Measurements from ENCODE around the gene RNF214. TPM values are rescaled to one million over a fixed set of nuclear protein-coding genes. Genes with fewer than 3 reads are reported as not detected.

The RNF214 gene
- total and polyA plus RNA-seq, 2 of the 4 experiments (the other 2 are of a cell fraction) = 7.9 to 14.8 TPM

- ChIA-PET CTCF (interaction anchor here (2.0 kb wide), 1 partner anchor 10 kb away, joined by 6 read pairs; no protein-coding TSS in a partner anchor), POLR2A (ENCODE audit: unreplicated experiment) (interaction anchor here (1.2 to 2.0 kb wide), 2 partner anchors 9 to 18 kb away, joined by 6 to 11 read pairs; partner anchors contain the start of gene TAGLN)
- Histone ChIP-seq H2BK5ac (ENCODE audit: low read depth, low read length, poor library complexity, severe bottlenecking) (peak overlapping the region; percentile 99), H2BK15ac (ENCODE audit: low read depth, low read length) (peak overlapping the region; percentile 100), H3K4ac (ENCODE audit: low read depth, low read length) (peak overlapping the region; percentile 99), H3K27ac (ENCODE audit: insufficient read depth, low read length) (peak overlapping the region; percentile 100), H2AK9ac (replicated peaks; ENCODE audit: low read depth, low read length, poor library complexity) (peak overlapping the region; percentile 96), H3K4me1 (ENCODE audit: control insufficient read depth, insufficient read depth, low read length) (peaks cover 40% of the 10 kb centered on the region), H2AK5ac (ENCODE audit: low read depth, low read length) (peak overlapping the region; percentile 100), H3K4me3 (ENCODE audit: insufficient read depth, low read depth, low read length) (no peak overlapping the region), H4K8ac (ENCODE audit: low read depth in 2 of 2, low read length in 2 of 2) (peak overlapping the region; percentile 95 to 99), H4K5ac (ENCODE audit: low read depth, low read length) (peak overlapping the region; percentile 100), H3K36me3 (ENCODE audit: control insufficient read depth, insufficient read depth, low read length) (peaks cover 40% of the 10 kb centered on the region), H3K27me3 (ENCODE audit: control insufficient read depth, insufficient read depth, low read length) (no peaks in the 10 kb centered on the region), H4K20me1 (ENCODE audit: insufficient read depth, low read length) (no peaks in the 10 kb centered on the region), H2BK20ac (ENCODE audit: low read depth, low read length) (peak overlapping the region; percentile 96), H2BK120ac (ENCODE audit: low read depth, low read length) (peak overlapping the region; percentile 97), H3K56ac (ENCODE audit: extremely low read depth, insufficient read depth, low read length) (peak overlapping the region; percentile 98), H3K79me1 (ENCODE audit: low read depth in 1 of 2, low read length in 2 of 2) (peaks cover 18 to 46% of the 10 kb centered on the region in 2 experiments; a peak in 3 of 4 replicates), H3K14ac (replicated peaks; ENCODE audit: low read depth, low read length) (peak overlapping the region; percentile 98), H3K23ac (ENCODE audit: low read depth, low read length) (peak overlapping the region; percentile 98), H3K9me1 (ENCODE audit: insufficient read depth, low read length) (peaks cover 28% of the 10 kb centered on the region), H2AFZ (replicated peaks; ENCODE audit: low read length, poor library complexity) (peak overlapping the region; percentile 54), H3K9me3 (ENCODE audit: control insufficient read depth, insufficient read depth, low read length) (no peaks in the 10 kb centered on the region), H3K18ac (ENCODE audit: low read depth, low read length) (peak overlapping the region; percentile 98), H3K4me2 (ENCODE audit: low read depth, low read length) (peak overlapping the region; percentile 1), H3K9ac (ENCODE audit: low read depth, low read length) (peak overlapping the region; percentile 90), H4K91ac (ENCODE audit: insufficient read depth, low read depth, low read length) (peak overlapping the region; percentile 99)
- in situ Hi-C loops (cut with MboI; ENCODE audit: low sequenced_read_pairs) = no loop called here
- DNase-seq (peak; percentile 88), ATAC-seq (ENCODE audit: low read depth) (peak; percentile 56)
- TF ChIP-seq MAZ (IDR thresholded peaks at IDR 0.05; ENCODE audit: borderline replicate concordance, low read depth, low read length) = no peak
- TF ChIP-seq CHD1 (IDR thresholded peaks at IDR 0.05; ENCODE audit: low read depth, low read length) = no peak
- TF ChIP-seq POLR2A (IDR thresholded peaks at IDR 0.05; ENCODE audit: low read depth, low read length) = peak; percentile 16; the same call in 1 of the 2 replicates
- TF ChIP-seq RAD21 (IDR thresholded peaks at IDR 0.05; ENCODE audit: low read length) = 0 out of 2 replicates have a peak, but pooled peaks have one; percentile 3
- TF ChIP-seq MXI1 (IDR thresholded peaks at IDR 0.05; ENCODE audit: borderline replicate concordance, low read depth, low read length) = no peak
- TF ChIP-seq FOS (IDR thresholded peaks at IDR 0.05; ENCODE audit: low read depth, low read length) = 0 out of 2 replicates have a peak, but pooled peaks have one; percentile 2
- no peak for TF ChIP-seq MAFK (IDR thresholded peaks at IDR 0.05; ENCODE audit: low read depth, low read length)
- TF ChIP-seq CTCF (conservative IDR thresholded peaks at IDR 0.05; ENCODE audit: low read depth, low read length) = no peak
- no peak for TF ChIP-seq USF2 (IDR thresholded peaks at IDR 0.05; ENCODE audit: low read depth, low read length)
- TF ChIP-seq ELK1 (IDR thresholded peaks at IDR 0.05; ENCODE audit: borderline replicate concordance, low read depth, low read length) = no peak
- peak; percentile 62; the same call in 1 of the 2 replicates for TF ChIP-seq CEBPB (IDR thresholded peaks at IDR 0.05; ENCODE audit: low read depth, low read length)
- no peak for TF ChIP-seq SMC3 (IDR thresholded peaks at IDR 0.05; ENCODE audit: low read depth, low read length)
- TF ChIP-seq NFE2L2 (IDR thresholded peaks at IDR 0.05; ENCODE audit: low read depth, low read length) = no peak
- dilution Hi-C loops (cut with HindIII; ENCODE audit: low sequenced_read_pairs, unreplicated experiment) = no loop called here
- intact Hi-C loops (cut with micrococcal nuclease) = no loop called here
- no CpG with 5 or more reads among the region's 11 CpGs for WGBS, 2 experiments (ENCODE audit: extremely low coverage in 2 of 2, insufficient read length in 1 of 2)
- TSS peak; percentile 12 for BruUV-seq (replicated peaks)
Observed at GRCh38 chr11:117217141-117218084, 15.1 kb upstream of the RNF214 start.
